Stimulated activated CD4-positive, alpha-beta T cell treated with anti-CD3 and anti-CD28 coated beads, Interleukin-2, amount 100 ng/mL, for 24 hours (primary cell): Measurements from ENCODE around the gene ITIH5.
A peak's percentile ranks its signal among the peaks of the same experiment; 100 is the strongest.
"Not testable (repeated sequence)": the region's sequence is repeated elsewhere in the genome, so short reads cannot be mapped to it uniquely, and the experiment has no call there.

Experiments used
- DNase-seq, 2 donors: peaks; one replicate each; pipeline ENCODE4 v3.0.0-alpha.2; 2020

Gene ITIH5

DNA sequence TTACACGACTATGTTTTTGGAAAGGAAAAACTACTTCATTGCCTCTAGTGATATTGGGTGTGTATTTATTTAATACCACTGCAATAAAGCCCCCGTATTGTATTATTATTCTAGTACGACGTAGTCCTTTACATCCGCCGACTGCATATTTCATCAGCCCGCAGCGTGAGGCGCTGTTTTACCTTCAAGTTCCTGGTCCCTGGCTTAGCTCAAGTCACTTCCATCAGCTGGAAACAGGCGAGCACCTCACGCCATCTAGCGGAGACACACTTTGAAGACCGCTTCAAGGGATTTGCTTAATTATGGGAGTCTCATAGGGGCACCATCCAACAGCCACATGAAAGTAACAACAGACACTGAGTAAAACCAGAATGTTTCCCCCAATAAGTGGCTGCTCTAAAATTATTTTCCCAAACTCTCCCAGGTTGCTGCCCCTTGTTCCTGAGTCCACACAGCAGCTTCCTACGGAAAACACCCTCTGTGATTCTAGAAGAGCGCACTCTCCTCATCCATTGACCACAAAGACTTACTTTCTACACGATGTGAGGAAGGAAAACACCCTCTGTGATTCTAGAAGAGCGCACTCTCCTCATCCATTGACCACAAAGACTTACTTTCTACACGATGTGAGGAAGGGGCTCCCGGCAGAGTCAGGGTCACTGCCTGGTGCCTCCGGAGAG lies 20.6 kb upstream of the ITIH5 start:
- DNase-seq = peak; percentile 75

- DNase-seq = no peak
Observed at GRCh38 chr10:7686351-7687171, 19.8 kb upstream of the ITIH5 start.

DNA sequence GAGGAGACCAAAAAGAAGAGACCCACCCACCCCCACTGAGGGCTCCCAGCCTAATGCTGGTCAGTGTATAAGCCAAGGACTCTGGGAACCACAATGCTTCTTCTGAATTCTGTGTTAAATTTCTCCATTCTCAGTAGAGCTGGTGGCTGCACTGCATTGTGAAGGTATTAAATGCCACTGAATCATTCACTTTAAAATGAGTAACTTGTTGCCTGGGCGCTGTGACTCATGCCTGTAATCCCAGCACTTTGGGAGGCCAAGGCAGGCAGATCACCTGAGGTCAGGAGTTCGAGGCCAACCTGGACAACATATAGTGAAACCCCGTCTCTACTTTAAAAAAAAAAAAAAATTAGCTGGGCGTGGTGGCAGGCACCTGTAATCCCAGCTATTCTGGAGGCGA lies 13.3 kb upstream of the ITIH5 start:
- DNase-seq = not testable (repeated sequence)

DNA sequence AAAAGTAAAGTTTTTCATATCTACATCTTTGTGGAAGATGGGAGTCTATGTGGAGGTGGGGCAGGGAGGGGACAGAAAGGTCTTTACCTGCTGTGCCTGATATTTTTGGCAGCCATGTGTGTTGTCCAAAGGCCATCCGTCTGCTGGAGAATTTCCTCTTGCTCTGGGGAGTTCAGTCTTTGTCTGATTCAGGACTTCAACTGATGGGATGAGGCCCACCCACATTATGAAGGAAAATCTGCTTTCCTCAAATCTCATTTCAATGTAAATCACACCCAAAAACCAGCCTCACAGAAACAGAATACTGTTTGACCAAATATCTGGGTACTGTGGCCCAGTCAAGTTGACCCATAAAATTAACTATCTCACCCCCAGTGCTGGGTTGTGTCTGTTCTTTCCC lies 12.5 kb upstream of the ITIH5 start:
- DNase-seq = no peak

DNA sequence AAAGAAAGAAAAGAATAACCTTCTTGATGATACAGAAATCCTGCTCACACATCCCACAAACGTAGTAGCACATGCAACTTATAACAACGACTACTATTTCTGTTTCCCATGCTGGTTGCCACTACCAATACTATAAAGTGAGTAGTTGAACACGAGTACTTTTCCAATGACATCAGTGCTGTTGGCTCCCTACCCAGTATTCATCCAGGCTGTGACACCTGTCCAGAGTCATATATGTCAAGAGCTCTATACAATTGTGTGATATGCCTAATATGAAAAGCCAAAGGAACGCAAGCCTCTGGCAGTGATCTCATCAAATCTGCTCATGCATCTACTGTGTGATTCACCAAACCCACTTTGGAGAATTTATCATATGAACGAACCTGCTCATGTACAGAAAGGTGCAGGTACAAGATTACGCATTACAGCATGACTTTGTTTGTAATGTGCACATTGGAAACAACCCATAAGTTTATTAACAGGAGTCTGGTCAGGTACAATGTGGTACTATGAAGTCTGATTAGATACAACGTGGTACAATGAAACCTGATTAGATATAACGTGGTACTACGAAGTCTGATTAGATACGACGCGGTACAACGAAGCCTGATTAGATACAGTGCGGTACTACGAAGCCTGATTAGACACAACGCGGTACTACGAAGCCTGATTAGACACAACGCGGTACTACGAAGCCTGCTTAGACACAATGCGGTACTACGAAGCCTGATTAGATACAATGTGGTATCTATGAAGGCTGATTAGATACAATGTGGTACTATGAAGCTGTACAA lies 5.8 kb upstream of the ITIH5 start:
- no peak for DNase-seq

DNA sequence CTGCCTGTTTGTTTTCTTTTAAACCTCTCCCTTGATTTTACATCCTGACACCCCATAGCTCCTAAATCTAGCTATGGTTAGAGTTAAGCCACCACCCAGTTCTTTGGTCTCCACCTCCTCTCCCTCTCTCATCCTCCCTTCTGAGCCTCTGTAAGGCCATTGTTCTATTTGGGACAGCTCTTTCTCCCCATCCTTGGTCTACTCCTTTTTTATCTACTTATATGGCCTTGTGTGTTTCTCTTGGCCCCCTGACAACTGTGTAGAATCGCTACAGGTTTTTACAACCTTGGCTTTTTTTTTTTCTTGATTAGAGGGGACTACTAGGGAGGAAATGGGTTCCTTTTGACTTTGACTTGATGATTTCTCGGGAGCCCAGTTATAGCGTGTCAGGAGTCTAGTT lies 3.4 kb upstream of the ITIH5 start:
- no peak for DNase-seq

GRCh38 chr10:7667262-7668141 lies 736 bp upstream of the ITIH5 start:
- no peak for DNase-seq

DNA sequence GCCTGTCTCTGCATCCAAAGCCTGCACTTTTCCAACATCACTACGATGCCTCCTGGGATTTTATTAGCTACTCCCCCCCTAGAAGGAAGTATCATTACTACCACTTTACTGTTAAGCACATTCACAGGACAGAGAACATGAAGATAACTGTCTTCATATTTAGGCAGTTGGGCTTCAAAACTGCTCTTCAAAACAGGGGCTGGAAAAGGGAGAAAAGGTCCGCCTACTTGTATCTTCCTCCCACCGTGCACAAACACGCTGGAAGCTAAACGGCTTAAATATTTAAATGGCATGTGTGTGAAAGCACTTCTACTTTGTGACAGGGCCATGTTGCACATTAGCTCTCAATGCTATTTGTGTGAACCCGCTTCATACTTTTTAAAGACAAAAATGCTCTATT lies 999 bp downstream of the ITIH5 start:
- DNase-seq = no peak

DNA sequence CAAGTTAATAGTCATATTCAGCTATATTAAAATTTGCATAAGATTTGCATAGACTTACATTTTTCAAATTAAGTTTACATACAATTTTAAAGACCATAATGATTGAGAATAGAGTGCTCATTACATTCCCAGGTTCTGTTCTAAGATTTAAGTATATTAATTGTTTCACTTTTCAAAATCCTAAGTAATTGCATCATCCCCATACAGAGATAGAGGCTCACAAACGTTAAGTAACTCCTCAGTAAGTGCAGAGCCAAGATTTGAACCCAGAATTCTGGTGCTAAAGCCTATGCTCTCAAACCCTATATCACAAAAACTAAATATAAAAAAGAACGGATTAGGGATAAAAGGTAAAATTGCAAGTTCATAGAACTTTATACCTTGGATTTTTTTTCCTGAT lies 2.1 kb downstream of the ITIH5 start:
- DNase-seq = no peak

GRCh38 chr10:7662522-7662921 lies 4.2 kb downstream of the ITIH5 start:
- no peak for DNase-seq

- DNase-seq = no peak
Observed at GRCh38 chr10:7659560-7659959, 7.2 kb downstream of the ITIH5 start.

GRCh38 chr10:7657552-7657951 lies 9.2 kb downstream of the ITIH5 start:
- no peak for DNase-seq

DNA sequence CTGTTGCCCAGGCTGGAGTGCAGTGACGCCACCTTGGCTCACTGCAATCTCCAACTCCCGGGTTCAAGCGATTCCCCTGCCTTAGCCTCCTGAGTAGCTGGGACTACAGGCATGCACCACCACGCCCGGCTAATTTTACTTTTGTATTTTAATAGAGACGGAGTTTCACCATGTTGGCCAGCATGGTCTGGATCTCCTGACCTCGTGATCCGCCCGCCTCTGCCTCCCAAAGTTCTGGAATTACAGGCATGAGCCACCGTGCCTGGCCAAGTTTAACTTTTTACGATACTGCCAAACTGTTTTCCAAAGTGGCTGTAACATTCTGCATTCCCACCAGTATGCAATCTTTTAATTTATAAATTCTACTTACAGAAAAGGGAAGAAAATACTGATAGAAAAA lies 9.7 kb downstream of the ITIH5 start:
- DNase-seq = not testable (repeated sequence)

GRCh38 chr10:7651853-7652470 lies 14.8 kb downstream of the ITIH5 start:
- no peak for DNase-seq

- DNase-seq = no peak
Observed at GRCh38 chr10:7649673-7650300, 17.0 kb downstream of the ITIH5 start.

GRCh38 chr10:7647062-7647664 lies 19.6 kb downstream of the ITIH5 start:
- no peak for DNase-seq

- no peak for DNase-seq
Observed at GRCh38 chr10:7642491-7643011, 24.2 kb downstream of the ITIH5 start.

DNA sequence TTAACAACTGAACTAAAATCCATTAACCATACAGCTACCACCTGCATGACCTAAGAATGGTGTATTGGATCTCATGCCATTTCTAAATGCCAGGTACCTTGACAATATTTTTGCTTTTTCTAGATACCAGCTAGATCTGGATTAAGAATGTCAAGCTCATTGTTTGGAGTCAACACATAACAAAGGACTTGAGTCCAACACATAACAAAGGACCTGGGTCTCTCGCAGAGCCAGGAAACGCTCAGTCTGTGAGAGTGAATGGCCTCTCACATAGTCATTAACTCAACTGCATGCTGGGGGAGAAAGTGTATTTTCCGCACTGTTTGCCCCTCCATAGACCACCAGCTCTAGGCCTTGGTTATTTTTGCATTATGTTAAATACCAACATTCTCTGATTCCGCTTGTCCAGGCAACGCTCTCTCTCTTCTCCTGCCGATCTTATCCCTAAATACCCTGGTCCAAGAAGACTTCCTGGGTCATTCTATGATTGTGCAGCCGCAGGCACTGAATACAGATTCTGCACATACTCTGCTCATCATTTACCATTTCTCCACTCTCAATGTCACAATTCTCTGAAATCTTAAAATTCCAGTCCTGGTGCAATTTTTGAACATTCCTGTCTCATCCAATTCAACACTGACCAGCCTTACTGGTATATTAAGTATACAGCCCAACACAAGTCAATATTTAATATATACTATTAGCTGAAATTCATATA lies 31.2 kb downstream of the ITIH5 start:
- no peak for DNase-seq

GRCh38 chr10:7634142-7634894 lies 32.4 kb downstream of the ITIH5 start:
- no peak for DNase-seq

- no peak for DNase-seq
Observed at GRCh38 chr10:7626283-7626682, 40.5 kb downstream of the ITIH5 start.
